Vein endothelial cell (primary cell): ENCODE results near the gene HCRTR1. TPM values are rescaled to one million over a fixed set of nuclear protein-coding genes. Genes with fewer than 3 reads are reported as not detected.

ENCODE experiments used
- total RNA-seq: library from RNA; depleted of rRNA; stranded (reverse); fragments of >200 nt; gene quantifications from 2 replicates; pipeline ENCODE4 v1.2.3, GENCODE V29; 2012

The HCRTR1 gene
- 1.3 and 2.0 TPM in 2 replicates for total RNA-seq

GRCh38 chr1:31617218-31617915 lies at the start of gene HCRTR1:
Gene HCRTR1, plus strand, starts transcription at chr1:31617689. Its CDS starts 1,504 bp downstream, at chr1:31619193.

DNA sequence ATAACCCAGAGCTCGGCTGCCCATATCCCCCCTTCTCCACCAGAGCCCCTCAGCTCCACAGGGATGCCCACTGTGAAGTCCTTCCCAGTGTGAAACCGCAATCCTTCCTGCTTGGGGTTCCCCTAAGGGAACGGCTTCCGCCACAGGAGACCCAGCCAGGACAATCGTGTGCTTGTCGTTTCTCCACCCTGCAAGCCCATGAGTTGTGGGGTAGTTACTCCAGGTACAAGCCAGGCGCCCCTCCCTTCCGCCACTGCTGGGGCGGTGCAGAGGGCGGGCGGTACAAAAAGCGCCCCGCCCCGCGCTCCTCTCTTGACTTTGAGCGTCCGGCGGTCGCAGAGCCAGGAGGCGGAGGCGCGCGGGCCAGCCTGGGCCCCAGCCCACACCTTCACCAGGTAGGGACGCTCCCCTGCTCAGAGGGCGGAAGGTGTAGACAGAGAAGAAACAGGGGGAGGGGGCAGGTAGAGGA lies 41.3 kb upstream of the HCRTR1 start, which contains the start of gene TINAGL1:
TSS of gene TINAGL1 (plus strand) at position 315 of the 469 bp plus-strand sequence. CDS start 634 bp downstream, outside the sequence.

DNA sequence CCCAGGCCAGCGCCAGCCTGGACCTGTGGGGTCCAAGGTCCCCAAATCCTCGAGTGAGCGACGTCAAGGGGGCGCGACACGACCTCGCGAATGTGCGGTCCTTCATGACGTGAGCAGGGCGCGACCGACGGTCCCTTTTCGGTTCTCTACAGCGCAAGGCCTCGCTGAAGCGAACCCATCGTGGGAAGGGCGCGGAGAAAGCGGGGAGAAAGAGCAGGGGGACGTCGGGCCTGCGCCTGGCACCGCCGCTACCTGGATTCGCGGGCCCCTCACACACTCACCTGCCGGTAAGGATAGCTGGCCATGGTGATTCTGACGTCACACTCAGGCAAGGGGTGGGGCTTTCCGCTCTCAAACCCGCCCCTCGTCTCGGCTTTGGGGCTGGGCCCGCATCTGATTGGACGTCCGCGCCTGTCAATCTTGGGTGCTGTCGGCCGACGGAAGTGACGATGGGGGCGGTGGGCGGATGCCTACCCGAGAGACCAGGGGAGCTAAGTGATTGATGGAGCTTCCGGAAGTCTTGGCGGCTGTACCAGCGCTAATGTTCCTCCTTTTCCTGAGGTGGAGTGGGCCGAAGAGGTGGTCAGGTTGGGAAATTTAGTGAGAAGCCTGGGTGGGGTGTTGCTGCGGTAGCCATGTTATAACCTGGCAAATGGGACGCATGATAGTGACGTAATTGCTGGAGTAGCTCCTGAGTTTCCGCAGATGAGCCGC lies 27.2 kb downstream of the HCRTR1 start, which contains the start of gene PEF1:
TSS of gene PEF1 (minus strand) at position 317 of the 714 bp plus-strand sequence. CDS start at position 305, 12 bp downstream.

Other genes starting within 250 kb of the HCRTR1 start
- gene FABP3, start 244.6 kb upstream of the HCRTR1 start, total RNA-seq, result 0.65 and 0.86 TPM in 2 replicates
- gene SERINC2, start 204.5 kb upstream of the HCRTR1 start, total RNA-seq, result 14.6 and 23.2 TPM in 2 replicates
- 519 and 655 TPM in 2 replicates for gene TINAGL1, start 41.2 kb upstream of the HCRTR1 start, total RNA-seq
- gene PEF1, start 27.2 kb downstream of the HCRTR1 start, total RNA-seq, result 91.6 and 96.7 TPM in 2 replicates
- 0.65 and 0.86 TPM in 2 replicates for gene COL16A1, start 86.3 kb downstream of the HCRTR1 start, total RNA-seq
- 0.19 and 0.65 TPM in 2 replicates for gene ADGRB2, start 146.7 kb downstream of the HCRTR1 start, total RNA-seq
- gene SPOCD1, start 198.3 kb downstream of the HCRTR1 start, total RNA-seq, result 31.4 and 53.6 TPM in 2 replicates